Bronchial epithelial cell (primary cell): Measurements from ENCODE around the gene PTPRN2. TPM values are rescaled to one million over a fixed set of nuclear protein-coding genes. Genes with fewer than 3 reads are reported as not detected.

ENCODE experiments used
- DNase-seq: peaks from one replicate; pipeline ENCODE4 v3.0.0-alpha.2; 2010; ENCODE audit warnings: low read depth
- FAIRE-seq: peaks from 2 replicates; lab custom pipeline; 2011; peaks lifted over from hg19 to GRCh38; lab: Jason Lieb, UNC
- H3K27me3 ChIP-seq: 2 replicates; pipeline ENCODE4 v1.5.1; 2011; ENCODE audit warnings: low read length; ENCODE audit not compliant: control insufficient read depth, insufficient read depth
- H3K36me3 ChIP-seq: 2 replicates; pipeline ENCODE4 v1.5.1; 2011; ENCODE audit warnings: low read length; ENCODE audit not compliant: control insufficient read depth, insufficient read depth
- H3K4me3 ChIP-seq: 2 replicates; pipeline ENCODE4 v1.5.1; 2011; ENCODE audit warnings: mild to moderate bottlenecking, low read depth, low read length, control low read depth
- CTCF ChIP-seq: IDR thresholded peaks from 2 replicates; pipeline ENCODE4 v1.5.1; 2011; ENCODE audit warnings: mild to moderate bottlenecking, moderate library complexity, low read length, control low read depth, inconsistent platforms; ENCODE audit not compliant: insufficient read depth, severe bottlenecking
- total RNA-seq: library from RNA; depleted of rRNA; stranded (reverse); fragments of >200 nt; gene quantifications from 2 replicates; pipeline ENCODE4 v1.2.1, GENCODE V29; 2014

The PTPRN2 gene
- total RNA-seq, 1 donor from 2014 or later = 1.1 TPM

GRCh38 chr7:157990226-157990880, 597.3 kb downstream of the PTPRN2 start:
- no peak for FAIRE-seq
- TF ChIP-seq CTCF = no peak
- Histone ChIP-seq H3K27me3 (no peaks in the 10 kb centered on the region), H3K4me3 (no peak overlapping the region), H3K36me3 (no peaks in the 10 kb centered on the region)
- DNase-seq = no peak

- H3K27me3 ChIP-seq = no peaks in the 10 kb centered on the region
- FAIRE-seq (no peak), DNase-seq (no peak)
- no peak overlapping the region for H3K4me3 ChIP-seq
- no peaks in the 10 kb centered on the region for H3K36me3 ChIP-seq
- TF ChIP-seq CTCF = no peak
Observed at GRCh38 chr7:157989589-157989988, 598.0 kb downstream of the PTPRN2 start.

- DNase-seq (no peak), FAIRE-seq (no peak)
- TF ChIP-seq CTCF = no peak
- H3K27me3 ChIP-seq = no peaks in the 10 kb centered on the region
- no peaks in the 10 kb centered on the region for H3K36me3 ChIP-seq
- H3K4me3 ChIP-seq = no peak overlapping the region
Observed at GRCh38 chr7:157987906-157988305, 599.7 kb downstream of the PTPRN2 start.

GRCh38 chr7:157986051-157986450, 601.6 kb downstream of the PTPRN2 start:
- Histone ChIP-seq H3K27me3 (no peaks in the 10 kb centered on the region), H3K4me3 (no peak overlapping the region), H3K36me3 (no peaks in the 10 kb centered on the region)
- no peak for TF ChIP-seq CTCF
- FAIRE-seq = no peak
- DNase-seq = no peak

- FAIRE-seq = no peak
- H3K27me3 ChIP-seq = no peaks in the 10 kb centered on the region
- H3K4me3 ChIP-seq = no peak overlapping the region
- no peaks in the 10 kb centered on the region for H3K36me3 ChIP-seq
- no peak for DNase-seq
- no peak for TF ChIP-seq CTCF
Observed at GRCh38 chr7:157985636-157986035, 602.0 kb downstream of the PTPRN2 start.
